Neuronal stem cell (in vitro differentiated cells): ENCODE measurements around the gene SHC2.
"Not testable (repeated sequence)": the region's sequence is repeated elsewhere in the genome, so short reads cannot be mapped to it uniquely, and the experiment has no call there.

ENCODE experiments used
- DNase-seq: peaks from one replicate; pipeline ENCODE4 v3.0.0-alpha.2; 2013; ENCODE audit warnings: low spot score
- H2AFZ ChIP-seq: one replicate; pipeline ENCODE4 v1.6.1; 2013; ENCODE audit warnings: mild to moderate bottlenecking, low read length, inconsistent platforms
- H2AK5ac ChIP-seq: 2 replicates; pipeline ENCODE4 v1.6.1; 2013; ENCODE audit warnings: low read depth, mild to moderate bottlenecking, inconsistent platforms, low read length, moderate library complexity, mixed read lengths
- H2BK120ac ChIP-seq: 2 replicates; pipeline ENCODE4 v1.6.1; 2013; ENCODE audit warnings: low read depth, mild to moderate bottlenecking, inconsistent platforms, low read length, moderate library complexity, mixed read lengths
- H2BK12ac ChIP-seq: one replicate; pipeline ENCODE4 v1.6.1; 2013; ENCODE audit warnings: low read length, inconsistent platforms
- H2BK15ac ChIP-seq: 2 replicates; pipeline ENCODE4 v1.6.1; 2013; ENCODE audit warnings: mild to moderate bottlenecking, low read length, inconsistent platforms, mixed read lengths
- H2BK5ac ChIP-seq: one replicate; pipeline ENCODE4 v1.6.1; 2013; ENCODE audit warnings: inconsistent platforms, mild to moderate bottlenecking, low read length, moderate library complexity
- H3K14ac ChIP-seq: one replicate; pipeline ENCODE4 v1.6.1; 2013; ENCODE audit warnings: low read length, inconsistent platforms
- H3K18ac ChIP-seq: 2 replicates; pipeline ENCODE4 v1.6.1; 2013; ENCODE audit warnings: low read length, inconsistent platforms
- H3K23ac ChIP-seq: 2 replicates; pipeline ENCODE4 v1.6.1; 2013; ENCODE audit warnings: low read depth, mild to moderate bottlenecking, mixed read lengths, low read length, inconsistent platforms; ENCODE audit not compliant: poor library complexity
- H3K27ac ChIP-seq: replicated peaks from 3 replicates; pipeline ENCODE4 v1.5.1; 2013; ENCODE audit warnings: low read length, inconsistent platforms
- H3K27me3 ChIP-seq, 3 experiments: 2 replicates each; pipeline ENCODE4 v1.6.1; 2013; ENCODE audit warnings: low read length in 3 of 3, mild to moderate bottlenecking in 2 of 3, inconsistent platforms in 1 of 3, low read depth in 1 of 3, mixed read lengths in 1 of 3, moderate library complexity in 1 of 3; ENCODE audit not compliant: control insufficient read depth in 3 of 3, insufficient read depth in 3 of 3
- H3K36me3 ChIP-seq, 2 donors: replicated peaks in 1 of 2; 2 replicates each; pipeline ENCODE4 v1.6.1; 2013; ENCODE audit warnings: low read length in 2 of 2; ENCODE audit not compliant: control insufficient read depth in 2 of 2, insufficient read depth in 2 of 2
- H3K4ac ChIP-seq: 2 replicates; pipeline ENCODE4 v1.6.1; 2013; ENCODE audit warnings: inconsistent platforms, mild to moderate bottlenecking, low read length, moderate library complexity
- H3K4me1 ChIP-seq, 2 donors: 1 replicate in 1 of 2; 2 replicates in 1 of 2; pipeline ENCODE4 v1.6.1; 2013; ENCODE audit warnings: low read length in 2 of 2, low read depth in 1 of 2; ENCODE audit not compliant: control insufficient read depth in 2 of 2, insufficient read depth in 1 of 2
- H3K4me2 ChIP-seq: one replicate; pipeline ENCODE4 v1.6.1; 2013; ENCODE audit warnings: mild to moderate bottlenecking, low read length, inconsistent platforms; ENCODE audit not compliant: insufficient read depth, poor library complexity, severe bottlenecking
- H3K4me3 ChIP-seq, 2 donors: 2 replicates each; pipeline ENCODE4 v1.5.1; 2013; ENCODE audit warnings: low read length in 2 of 2, mild to moderate bottlenecking in 2 of 2, inconsistent platforms in 1 of 2, moderate library complexity in 1 of 2
- H3K79me1 ChIP-seq: one replicate; pipeline ENCODE4 v1.6.1; 2013; ENCODE audit warnings: low read depth, mild to moderate bottlenecking, inconsistent platforms, low read length, moderate library complexity
- H3K9ac ChIP-seq: one replicate; pipeline ENCODE4 v1.6.1; 2013; ENCODE audit warnings: mild to moderate bottlenecking, low read depth, low read length, inconsistent platforms; ENCODE audit not compliant: poor library complexity
- H3K9me3 ChIP-seq, 2 donors: replicated peaks in 1 of 2; 2 replicates each; pipeline versions ENCODE3 to v1.6.1; 2013; ENCODE audit warnings: low read length in 2 of 2, mild to moderate bottlenecking in 2 of 2, inconsistent platforms in 1 of 2, low read depth in 1 of 2, mixed read lengths in 1 of 2, moderate library complexity in 1 of 2; ENCODE audit not compliant: control insufficient read depth in 2 of 2, insufficient read depth in 1 of 2
- H4K8ac ChIP-seq: one replicate; pipeline ENCODE4 v1.6.1; 2013; ENCODE audit warnings: low read depth, mild to moderate bottlenecking, inconsistent platforms, low read length, moderate library complexity
- H4K91ac ChIP-seq: one replicate; pipeline ENCODE4 v1.6.1; 2013; ENCODE audit warnings: low read length, low read depth, mild to moderate bottlenecking, inconsistent platforms; ENCODE audit not compliant: poor library complexity
- WGBS, 2 donors: extraction: QIAGEN DNeasy Blood & Tissue Kit; methylation state at CpG; one replicate each; pipeline ENCODE4 v1.1.7; 2013; ENCODE audit warnings: missing lambda C conversion rate in 2 of 2, mixed read lengths in 1 of 2; ENCODE audit not compliant: insufficient read length in 2 of 2, insufficient replicate concordance in 1 of 2; ENCODE audit errors: extremely low coverage in 2 of 2; 5-methylcytosine and 5-hydroxymethylcytosine counted together

Gene SHC2

DNA sequence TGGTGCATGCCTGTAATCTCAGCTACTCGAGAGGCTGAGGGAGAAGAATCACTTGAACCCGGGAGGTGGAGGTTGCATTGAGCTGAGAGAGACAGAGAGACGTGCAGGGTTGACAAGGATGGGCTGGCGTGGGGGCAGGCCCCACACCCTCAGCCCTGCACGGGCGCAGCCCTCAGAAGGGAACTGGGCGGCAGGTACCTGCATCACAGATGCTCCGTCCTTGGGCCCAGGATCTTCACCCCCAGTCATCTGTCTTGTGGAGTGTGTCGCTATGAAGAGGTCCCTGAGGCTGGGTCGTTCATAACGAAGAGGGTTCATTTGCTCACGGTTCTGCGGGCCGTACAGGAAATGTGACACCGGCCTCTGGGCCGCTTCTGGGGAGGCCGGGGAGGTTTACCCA, 72.1 kb downstream of the SHC2 start:
- H3K27me3 ChIP-seq: peaks cover 0 to 2% (median 0%) of the 10 kb centered on the region in 3 experiments
- no CpG with 5 or more reads among the region's 17 CpGs for WGBS, 2 donors

DNA sequence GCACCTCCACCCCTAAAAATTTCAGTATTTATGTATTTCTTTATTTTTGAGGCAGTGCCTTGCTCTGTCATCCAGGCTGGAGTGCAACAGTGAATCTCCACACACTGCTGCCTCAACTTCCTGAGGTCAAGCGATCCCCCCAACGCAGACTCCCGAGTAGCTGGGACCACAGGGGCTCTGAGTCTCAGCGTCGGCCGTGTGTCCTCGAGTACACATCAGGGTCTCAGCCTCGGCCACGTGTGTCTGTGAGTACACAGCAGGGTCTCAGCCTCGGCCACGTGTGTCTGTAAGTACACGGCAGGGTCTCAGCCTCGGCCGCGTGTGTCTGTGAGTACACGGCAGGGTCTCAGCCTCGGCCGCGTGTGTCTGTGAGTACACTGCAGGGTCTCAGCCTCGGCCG, 73.1 kb downstream of the SHC2 start:
- no peak for DNase-seq
- H3K4me1 ChIP-seq: peaks cover 0 to 13% of the 10 kb centered on the region in 2 donors
- no CpG with 5 or more reads among the region's 21 CpGs for WGBS, 2 donors

More for the DNA sequence above, 72.1 kb downstream of the SHC2 start:
- Histone ChIP-seq H2BK5ac (no peak overlapping the region), H2AFZ (no peak overlapping the region), H3K4ac (no peak overlapping the region), H2AK5ac (peak overlapping the region; percentile 42), H3K23ac (no peak overlapping the region), H2BK12ac (peak overlapping the region; percentile 12), H3K9me3 (peaks cover 4 to 5% of the 10 kb centered on the region in 2 donors), H3K27ac (no peak overlapping the region), H3K79me1 (no peaks in the 10 kb centered on the region), H3K18ac (peak overlapping the region; percentile 24), H3K9ac (no peak overlapping the region), H3K4me2 (no peak overlapping the region), H4K91ac (no peak overlapping the region), H2BK120ac (no peak overlapping the region), H2BK15ac (peak overlapping the region; percentile 99), H3K4me1 (peaks cover 0 to 15% of the 10 kb centered on the region in 2 donors), H3K4me3 (no peak overlapping the region), H3K36me3 (no peaks in the 10 kb centered on the region), H3K14ac (no peak overlapping the region), H4K8ac (no peak overlapping the region)
- no peak for DNase-seq

DNA sequence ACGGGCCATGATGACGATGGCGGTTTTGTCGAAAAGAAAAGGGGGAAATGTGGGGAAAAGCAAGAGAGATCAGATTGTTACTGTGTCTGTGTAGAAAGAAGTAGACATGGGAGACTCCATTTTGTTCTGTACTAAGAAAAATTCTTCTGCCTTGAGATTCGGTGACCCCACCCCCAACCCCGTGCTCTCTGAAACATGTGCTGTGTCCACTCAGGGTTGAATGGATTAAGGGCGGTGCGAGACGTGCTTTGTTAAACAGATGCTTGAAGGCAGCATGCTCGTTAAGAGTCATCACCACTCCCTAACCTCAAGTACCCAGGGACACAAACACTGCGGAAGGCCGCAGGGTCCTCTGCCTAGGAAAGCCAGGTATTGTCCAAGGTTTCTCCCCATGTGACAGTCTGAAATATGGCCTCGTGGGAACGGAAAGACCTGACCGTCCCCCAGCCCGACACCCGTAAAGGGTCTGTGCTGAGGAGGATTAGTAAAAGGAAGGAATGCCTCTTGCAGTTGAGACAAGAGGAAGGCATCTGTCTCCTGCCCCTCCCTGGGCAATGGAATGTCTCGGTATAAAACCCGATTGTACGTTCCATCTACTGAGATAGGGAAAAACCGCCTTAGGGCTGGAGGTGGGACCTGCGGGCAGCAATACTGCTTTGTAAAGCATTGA, 74.1 kb downstream of the SHC2 start:
- not testable (repeated sequence) for H2AK5ac ChIP-seq, H3K4me3 ChIP-seq, H3K23ac ChIP-seq

More for the DNA sequence above, 73.1 kb downstream of the SHC2 start:
- H3K4me2 ChIP-seq: no peak overlapping the region
- peak overlapping the region; percentile 12 for H2BK120ac ChIP-seq
- H4K91ac ChIP-seq: no peak overlapping the region
- H3K27ac ChIP-seq: peak overlapping the region; percentile 36
- H3K23ac ChIP-seq: no peak overlapping the region
- peaks cover 2 to 4% of the 10 kb centered on the region in 2 donors for H3K9me3 ChIP-seq
- H3K4ac ChIP-seq: no peak overlapping the region
- H3K14ac ChIP-seq: no peak overlapping the region
- no peaks in the 10 kb centered on the region for H3K79me1 ChIP-seq
- H3K18ac ChIP-seq: peak overlapping the region; percentile 33
- H2AK5ac ChIP-seq: peak overlapping the region; percentile 6
- H3K9ac ChIP-seq: no peak overlapping the region
- no peak overlapping the region for H4K8ac ChIP-seq
- H2BK15ac ChIP-seq: no peak overlapping the region
- H2BK5ac ChIP-seq: no peak overlapping the region
- H2BK12ac ChIP-seq: no peak overlapping the region
- no peak overlapping the region for H3K4me3 ChIP-seq
- H3K36me3 ChIP-seq: no peaks in the 10 kb centered on the region
- H2AFZ ChIP-seq: no peak overlapping the region
- H3K27me3 ChIP-seq: peaks cover 0 to 2% (median 0%) of the 10 kb centered on the region in 3 experiments

DNA sequence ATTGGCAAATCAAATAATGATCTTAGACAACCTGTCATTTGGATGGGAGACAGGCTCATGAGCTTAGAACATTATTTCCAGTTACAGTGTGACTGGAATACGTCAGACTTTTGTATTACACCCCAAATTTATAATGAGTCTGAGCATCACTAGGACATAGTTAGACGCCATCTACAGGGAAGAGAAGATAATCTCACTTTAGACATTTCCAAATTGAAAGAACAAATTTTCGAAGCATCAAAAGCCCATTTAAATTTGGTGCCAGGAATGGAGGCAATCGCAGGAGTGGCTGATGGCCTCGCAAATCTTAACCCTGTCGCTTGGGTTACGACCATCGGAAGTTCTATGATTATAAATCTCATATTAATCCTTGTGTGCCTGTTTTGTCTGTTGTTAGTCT, 74.6 kb downstream of the SHC2 start:
- not testable (repeated sequence) for H2BK120ac ChIP-seq, H3K14ac ChIP-seq, H3K36me3 ChIP-seq, H3K4me3 ChIP-seq, DNase-seq, H3K27me3 ChIP-seq, H2BK12ac ChIP-seq, H3K23ac ChIP-seq, H3K18ac ChIP-seq, H4K8ac ChIP-seq, H2AK5ac ChIP-seq, H3K9ac ChIP-seq, H2BK15ac ChIP-seq, H3K4me2 ChIP-seq, H3K4ac ChIP-seq, H3K9me3 ChIP-seq, H3K79me1 ChIP-seq, H4K91ac ChIP-seq, H2BK5ac ChIP-seq
- peak overlapping the region; percentile 59 for H3K27ac ChIP-seq
- H2AFZ ChIP-seq: peak overlapping the region; percentile 53
- H3K4me1 ChIP-seq: peaks cover 0 to 12% of the 10 kb centered on the region in 2 donors
- no CpG with 5 or more reads among the region's 8 CpGs for WGBS, 2 donors

More for the DNA sequence above, 74.1 kb downstream of the SHC2 start:
- H3K9ac ChIP-seq, H3K9me3 ChIP-seq, H3K27me3 ChIP-seq, H4K8ac ChIP-seq, H4K91ac ChIP-seq, H3K14ac ChIP-seq, H3K4me2 ChIP-seq, H3K4ac ChIP-seq, H3K36me3 ChIP-seq, H2BK12ac ChIP-seq, H3K79me1 ChIP-seq, DNase-seq, H3K18ac ChIP-seq, H2BK15ac ChIP-seq, H2BK120ac ChIP-seq, H2BK5ac ChIP-seq: not testable (repeated sequence)
- Histone ChIP-seq H3K27ac (peak overlapping the region; percentile 59), H2AFZ (peak overlapping the region; percentile 53), H3K4me1 (peaks cover 0 to 12% of the 10 kb centered on the region in 2 donors)
- no CpG with 5 or more reads among the region's 22 CpGs for WGBS, 2 donors
